ENCODE measurements around the gene KIF13A.
"Not testable (repeated sequence)": the region's sequence is repeated elsewhere in the genome, so short reads cannot be mapped to it uniquely, and the experiment has no call there.

KIF13A gene

GRCh38 chr6:17878734-17879133 is 108.7 kb downstream of the KIF13A start:
- in situ Hi-C loops (cut with MboI; ENCODE audit: low sequenced_read_pairs): no loop called here

GRCh38 chr6:17877895-17878440 is 109.5 kb downstream of the KIF13A start:
- in situ Hi-C loops (cut with MboI; ENCODE audit: low sequenced_read_pairs): no loop called here

GRCh38 chr6:17877196-17877894 is 110.1 kb downstream of the KIF13A start:
- in situ Hi-C loops (cut with MboI; ENCODE audit: low sequenced_read_pairs): no loop called here

- in situ Hi-C loops (cut with MboI; ENCODE audit: low sequenced_read_pairs): no loop called here
Observed at GRCh38 chr6:17874753-17875152, 112.7 kb downstream of the KIF13A start.

GRCh38 chr6:17872908-17873307 is 114.5 kb downstream of the KIF13A start:
- in situ Hi-C loops (cut with MboI; ENCODE audit: low sequenced_read_pairs): no loop called here

- in situ Hi-C loops (cut with MboI; ENCODE audit: low sequenced_read_pairs): no loop called here
Observed at GRCh38 chr6:17871836-17872235, 115.6 kb downstream of the KIF13A start.

- in situ Hi-C loops (cut with MboI; ENCODE audit: low sequenced_read_pairs): no loop called here
Observed at GRCh38 chr6:17871189-17871519, 116.3 kb downstream of the KIF13A start.

- in situ Hi-C loops (cut with MboI; ENCODE audit: low sequenced_read_pairs): no loop called here
Observed at GRCh38 chr6:17870300-17871188, 116.9 kb downstream of the KIF13A start.

GRCh38 chr6:17869753-17870050 is 117.7 kb downstream of the KIF13A start:
- in situ Hi-C loops (cut with MboI; ENCODE audit: low sequenced_read_pairs): no loop called here

- in situ Hi-C loops (cut with MboI; ENCODE audit: low sequenced_read_pairs): no loop called here
Observed at GRCh38 chr6:17869010-17869752, 118.3 kb downstream of the KIF13A start.

GRCh38 chr6:17867880-17868279 is 119.6 kb downstream of the KIF13A start:
- in situ Hi-C loops (cut with MboI; ENCODE audit: low sequenced_read_pairs): no loop called here

- in situ Hi-C loops (cut with MboI; ENCODE audit: low sequenced_read_pairs): no loop called here
Observed at GRCh38 chr6:17866876-17867444, 120.5 kb downstream of the KIF13A start.

GRCh38 chr6:17865798-17866725 is 121.4 kb downstream of the KIF13A start:
- in situ Hi-C loops (cut with MboI; ENCODE audit: low sequenced_read_pairs): no loop called here

- in situ Hi-C loops (cut with MboI; ENCODE audit: low sequenced_read_pairs): no loop called here
Observed at GRCh38 chr6:17865243-17865642, 122.2 kb downstream of the KIF13A start.

GRCh38 chr6:17863901-17864754 is 123.3 kb downstream of the KIF13A start:
- in situ Hi-C loops (cut with MboI; ENCODE audit: low sequenced_read_pairs): no loop called here

- in situ Hi-C loops (cut with MboI; ENCODE audit: low sequenced_read_pairs): no loop called here
Observed at GRCh38 chr6:17861361-17861760, 126.1 kb downstream of the KIF13A start.

GRCh38 chr6:17859846-17860245 is 127.6 kb downstream of the KIF13A start:
- in situ Hi-C loops (cut with MboI; ENCODE audit: low sequenced_read_pairs): no loop called here

GRCh38 chr6:17858584-17858983 is 128.9 kb downstream of the KIF13A start:
- in situ Hi-C loops (cut with MboI; ENCODE audit: low sequenced_read_pairs): no loop called here

GRCh38 chr6:17857188-17857587 is 130.2 kb downstream of the KIF13A start:
- in situ Hi-C loops (cut with MboI; ENCODE audit: low sequenced_read_pairs): not testable (repeated sequence)

All from HL-60/S4 treated with phorbol 12-myristate 13-acetate at 8.2 ng/mL for 4 days and 3 days (cell line).